Activated CD8-positive, alpha-beta memory T cell treated with anti-CD3 and anti-CD28 coated beads, Interleukin-2, amount 50 U/mL, for 1 hour (primary cell): ENCODE data around the gene MED26.

ENCODE experiments used
- DNase-seq: peaks from one replicate; pipeline ENCODE4 v3.0.0-alpha.2; 2020; ENCODE audit errors: extremely low read depth

The MED26 gene

GRCh38 chr19:16590876-16591802, 36.9 kb downstream of the MED26 start:
- no peak for DNase-seq

GRCh38 chr19:16589917-16590316, 38.1 kb downstream of the MED26 start:
- DNase-seq, result no peak

- no peak for DNase-seq
Observed at GRCh38 chr19:16588824-16589577, 39.0 kb downstream of the MED26 start.

GRCh38 chr19:16587833-16588823, 39.9 kb downstream of the MED26 start:
- peak; percentile 53 for DNase-seq

GRCh38 chr19:16586991-16587832, 40.8 kb downstream of the MED26 start:
- DNase-seq, result peak; percentile 45

GRCh38 chr19:16586477-16586871, 41.5 kb downstream of the MED26 start:
- DNase-seq, result no peak

- DNase-seq, result no peak
Observed at GRCh38 chr19:16585808-16586476, 42.1 kb downstream of the MED26 start.

GRCh38 chr19:16585094-16585801, 42.8 kb downstream of the MED26 start:
- DNase-seq, result no peak

- peak; percentile 91 for DNase-seq
Observed at GRCh38 chr19:16584248-16585093, 43.5 kb downstream of the MED26 start.

GRCh38 chr19:16582486-16583261, 45.3 kb downstream of the MED26 start:
- DNase-seq, result no peak

- no peak for DNase-seq
Observed at GRCh38 chr19:16581971-16582343, 46.0 kb downstream of the MED26 start.

GRCh38 chr19:16581145-16581970, 46.6 kb downstream of the MED26 start:
- no peak for DNase-seq

GRCh38 chr19:16579381-16579780, 48.6 kb downstream of the MED26 start:
- DNase-seq, result no peak

- DNase-seq, result no peak
Observed at GRCh38 chr19:16577531-16577985, 50.4 kb downstream of the MED26 start.

- no peak for DNase-seq
Observed at GRCh38 chr19:16576690-16577530, 51.1 kb downstream of the MED26 start.
